Measurements from ENCODE around the gene DCHS2.

DCHS2 gene

DNA sequence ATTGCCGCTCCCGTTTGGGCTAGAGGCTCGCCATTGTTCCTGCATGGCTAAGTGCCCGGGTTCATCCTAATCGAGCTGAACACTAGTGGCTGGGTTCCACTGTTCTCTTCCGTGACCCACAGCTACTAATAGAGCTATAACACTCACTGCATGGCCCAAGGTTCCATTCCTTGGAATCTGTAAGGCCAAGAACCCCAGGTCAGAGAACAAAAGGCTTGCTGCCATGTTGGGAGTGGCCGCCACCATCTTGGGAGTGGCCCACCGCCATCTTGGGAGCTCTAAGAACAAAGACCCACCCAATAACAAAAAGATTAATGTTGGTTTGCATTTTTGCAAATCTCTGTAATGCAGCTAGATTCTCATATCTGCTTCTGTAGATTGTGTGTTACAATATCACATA is 299.0 kb downstream of the DCHS2 start:
- DNase-seq, result no peak

GRCh38 chr4:154189346-154189745 is 302.3 kb downstream of the DCHS2 start:
- DNase-seq, result no peak

- no peak for DNase-seq
Observed at GRCh38 chr4:154186888-154187287, 304.7 kb downstream of the DCHS2 start.

GRCh38 chr4:154186035-154186434 is 305.6 kb downstream of the DCHS2 start:
- no peak for DNase-seq

DNA sequence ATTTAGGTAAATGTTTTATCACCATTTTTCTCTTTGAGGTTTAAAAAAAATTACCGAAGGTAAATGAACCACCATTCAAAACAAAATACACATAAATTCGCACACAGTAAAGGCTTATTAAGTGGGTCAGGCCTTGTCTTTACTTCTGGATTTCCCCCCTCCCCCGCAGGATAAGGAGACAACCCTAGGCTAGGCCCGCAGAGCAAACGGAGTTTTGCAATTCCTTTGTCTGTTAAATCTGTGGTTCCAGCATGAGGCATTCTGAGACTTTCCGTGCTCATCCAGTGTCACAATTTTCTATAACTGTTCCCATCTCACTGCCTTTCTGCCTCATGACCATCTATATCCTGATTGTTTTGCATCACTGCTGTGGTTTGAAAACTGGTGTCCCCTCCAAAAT is 307.4 kb downstream of the DCHS2 start:
- no peak for DNase-seq

DNA sequence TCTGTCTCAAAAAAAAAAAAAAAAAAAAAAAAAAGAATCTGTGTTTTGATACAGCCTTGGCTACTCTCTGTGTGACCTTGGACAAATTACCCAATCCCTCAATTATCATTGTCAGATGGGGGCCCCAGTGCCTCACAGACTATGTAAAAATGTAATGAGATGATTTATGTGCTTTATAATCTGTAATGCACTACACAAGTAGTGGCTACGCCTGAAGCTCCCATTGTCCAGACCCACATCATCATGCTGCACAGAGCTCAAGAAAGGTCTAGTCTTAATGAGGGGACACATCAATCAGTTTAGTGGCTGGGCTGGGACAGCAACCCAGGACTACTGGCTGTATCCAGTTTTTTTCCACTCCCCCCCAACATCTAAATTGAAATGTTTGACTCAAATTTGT is 308.3 kb downstream of the DCHS2 start:
- no peak for DNase-seq
